H1 (cell line): Measurements from ENCODE around the gene CFAP100. TPM values are rescaled to one million over a fixed set of nuclear protein-coding genes. Genes with fewer than 3 reads are reported as not detected.

Experiments
- BACH1 ChIP-seq: IDR thresholded peaks from 2 replicates; pipeline ENCODE4 v1.6.1; 2012; ENCODE audit warnings: low read length, improper control_type of control experiment
- EGR1 ChIP-seq: IDR thresholded peaks from 2 replicates; pipeline ENCODE4 v1.6.1; 2011; ENCODE audit warnings: low read depth, low read length, borderline replicate concordance
- HDAC6 ChIP-seq: IDR thresholded peaks from one replicate; pipeline ENCODE4 v1.7.1; 2012; ENCODE audit warnings: low read depth, mild to moderate bottlenecking, inconsistent platforms, low read length, moderate library complexity
- PHF8 ChIP-seq: fragments of 200-600 bp; sonication (generic); conservative IDR thresholded peaks from 2 replicates; pipeline ENCODE4 v1.7.1; 2012; ENCODE audit warnings: low read depth, mild to moderate bottlenecking, inconsistent platforms, low read length, moderate library complexity
- SP1 ChIP-seq: IDR thresholded peaks from 2 replicates; pipeline ENCODE4 v1.6.1; 2011; ENCODE audit warnings: low read depth, low read length
- TAF1 ChIP-seq: IDR thresholded peaks from 2 replicates; pipeline ENCODE4 v1.6.1; 2011; ENCODE audit warnings: mild to moderate bottlenecking, low read depth, low read length
- polyA plus RNA-seq, 7 experiments: library from polyadenylated mRNA; depleted of rRNA in 3 of 7; stranded (reverse) in 5 of 7; unstranded in 2 of 7; fragments of >200 nt in 5 of 7; fragments of 200-250 nt in 2 of 7; gene quantifications; 1 replicate in 5 of 7; 2 replicates in 1 of 7; 4 replicates in 1 of 7; pipeline versions ENCODE4 v1.2.1 to v1.2.3, GENCODE V29; 2011 to 2013; ENCODE audit warnings: missing spikeins in 2 of 7, mixed read lengths in 2 of 7
- total RNA-seq: library from RNA; stranded (reverse); fragmentation: NEBNext Ultra II Directional; extraction: Animal tissue kit (Norgen Biotek cat#: 25700); gene quantifications from 2 replicates; pipeline ENCODE4 v1.2.1, GENCODE V29; 2021
- TF ChIP-seq, protein P1 (sequence below): fragments of 300-600 bp; sonication (generic); IDR thresholded peaks from 2 replicates; pipeline ENCODE4 v1.7.1; 2012; ENCODE audit warnings: low read length, moderate library complexity, mild to moderate bottlenecking, inconsistent platforms; ENCODE audit not compliant: insufficient replicate concordance
- TF ChIP-seq, protein P2 (sequence below), 3 experiments: IDR thresholded peaks; 1 replicate in 2 of 3; 2 replicates in 1 of 3; pipeline versions ENCODE4 v1.5.1 to v1.6.1; 2011; ENCODE audit warnings: low read length in 3 of 3, mild to moderate bottlenecking in 3 of 3, inconsistent platforms in 2 of 3, low read depth in 1 of 3, moderate library complexity in 1 of 3; ENCODE audit not compliant: insufficient read depth in 1 of 3; ENCODE audit errors: control extremely low read depth in 1 of 3
- TF ChIP-seq, protein P3 (sequence below): IDR thresholded peaks from 2 replicates; pipeline ENCODE4 v1.6.1; 2011; ENCODE audit warnings: low read depth, mild to moderate bottlenecking, low read length; ENCODE audit not compliant: insufficient read depth

The CFAP100 gene
- total and polyA plus RNA-seq, 2 of the 8 experiments (the other 6 are each of a cell fraction or from before 2014, with no cell fraction given) = 0.17 TPM; not detected in 1

DNA sequence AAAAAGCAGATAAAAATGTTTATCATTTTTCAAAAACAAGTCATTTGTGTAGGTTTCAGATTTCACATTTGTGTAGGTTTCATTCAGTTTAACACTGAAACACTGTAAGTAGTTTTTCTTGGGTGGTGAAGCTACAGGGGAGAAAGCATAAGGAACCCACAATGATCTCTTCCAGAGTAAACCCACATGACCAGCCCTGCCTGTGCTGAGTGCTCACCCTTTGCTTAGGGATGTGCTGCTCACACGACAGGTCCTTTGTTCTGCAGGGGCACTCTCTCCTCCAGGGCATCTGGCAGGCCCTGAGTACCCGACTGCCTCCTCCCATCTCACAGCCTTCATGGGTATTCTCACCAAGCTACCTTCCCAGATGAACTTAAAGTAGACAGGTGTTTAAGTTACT, 52.1 kb downstream of the CFAP100 start (continued):
- TF ChIP-seq, protein P1, sequence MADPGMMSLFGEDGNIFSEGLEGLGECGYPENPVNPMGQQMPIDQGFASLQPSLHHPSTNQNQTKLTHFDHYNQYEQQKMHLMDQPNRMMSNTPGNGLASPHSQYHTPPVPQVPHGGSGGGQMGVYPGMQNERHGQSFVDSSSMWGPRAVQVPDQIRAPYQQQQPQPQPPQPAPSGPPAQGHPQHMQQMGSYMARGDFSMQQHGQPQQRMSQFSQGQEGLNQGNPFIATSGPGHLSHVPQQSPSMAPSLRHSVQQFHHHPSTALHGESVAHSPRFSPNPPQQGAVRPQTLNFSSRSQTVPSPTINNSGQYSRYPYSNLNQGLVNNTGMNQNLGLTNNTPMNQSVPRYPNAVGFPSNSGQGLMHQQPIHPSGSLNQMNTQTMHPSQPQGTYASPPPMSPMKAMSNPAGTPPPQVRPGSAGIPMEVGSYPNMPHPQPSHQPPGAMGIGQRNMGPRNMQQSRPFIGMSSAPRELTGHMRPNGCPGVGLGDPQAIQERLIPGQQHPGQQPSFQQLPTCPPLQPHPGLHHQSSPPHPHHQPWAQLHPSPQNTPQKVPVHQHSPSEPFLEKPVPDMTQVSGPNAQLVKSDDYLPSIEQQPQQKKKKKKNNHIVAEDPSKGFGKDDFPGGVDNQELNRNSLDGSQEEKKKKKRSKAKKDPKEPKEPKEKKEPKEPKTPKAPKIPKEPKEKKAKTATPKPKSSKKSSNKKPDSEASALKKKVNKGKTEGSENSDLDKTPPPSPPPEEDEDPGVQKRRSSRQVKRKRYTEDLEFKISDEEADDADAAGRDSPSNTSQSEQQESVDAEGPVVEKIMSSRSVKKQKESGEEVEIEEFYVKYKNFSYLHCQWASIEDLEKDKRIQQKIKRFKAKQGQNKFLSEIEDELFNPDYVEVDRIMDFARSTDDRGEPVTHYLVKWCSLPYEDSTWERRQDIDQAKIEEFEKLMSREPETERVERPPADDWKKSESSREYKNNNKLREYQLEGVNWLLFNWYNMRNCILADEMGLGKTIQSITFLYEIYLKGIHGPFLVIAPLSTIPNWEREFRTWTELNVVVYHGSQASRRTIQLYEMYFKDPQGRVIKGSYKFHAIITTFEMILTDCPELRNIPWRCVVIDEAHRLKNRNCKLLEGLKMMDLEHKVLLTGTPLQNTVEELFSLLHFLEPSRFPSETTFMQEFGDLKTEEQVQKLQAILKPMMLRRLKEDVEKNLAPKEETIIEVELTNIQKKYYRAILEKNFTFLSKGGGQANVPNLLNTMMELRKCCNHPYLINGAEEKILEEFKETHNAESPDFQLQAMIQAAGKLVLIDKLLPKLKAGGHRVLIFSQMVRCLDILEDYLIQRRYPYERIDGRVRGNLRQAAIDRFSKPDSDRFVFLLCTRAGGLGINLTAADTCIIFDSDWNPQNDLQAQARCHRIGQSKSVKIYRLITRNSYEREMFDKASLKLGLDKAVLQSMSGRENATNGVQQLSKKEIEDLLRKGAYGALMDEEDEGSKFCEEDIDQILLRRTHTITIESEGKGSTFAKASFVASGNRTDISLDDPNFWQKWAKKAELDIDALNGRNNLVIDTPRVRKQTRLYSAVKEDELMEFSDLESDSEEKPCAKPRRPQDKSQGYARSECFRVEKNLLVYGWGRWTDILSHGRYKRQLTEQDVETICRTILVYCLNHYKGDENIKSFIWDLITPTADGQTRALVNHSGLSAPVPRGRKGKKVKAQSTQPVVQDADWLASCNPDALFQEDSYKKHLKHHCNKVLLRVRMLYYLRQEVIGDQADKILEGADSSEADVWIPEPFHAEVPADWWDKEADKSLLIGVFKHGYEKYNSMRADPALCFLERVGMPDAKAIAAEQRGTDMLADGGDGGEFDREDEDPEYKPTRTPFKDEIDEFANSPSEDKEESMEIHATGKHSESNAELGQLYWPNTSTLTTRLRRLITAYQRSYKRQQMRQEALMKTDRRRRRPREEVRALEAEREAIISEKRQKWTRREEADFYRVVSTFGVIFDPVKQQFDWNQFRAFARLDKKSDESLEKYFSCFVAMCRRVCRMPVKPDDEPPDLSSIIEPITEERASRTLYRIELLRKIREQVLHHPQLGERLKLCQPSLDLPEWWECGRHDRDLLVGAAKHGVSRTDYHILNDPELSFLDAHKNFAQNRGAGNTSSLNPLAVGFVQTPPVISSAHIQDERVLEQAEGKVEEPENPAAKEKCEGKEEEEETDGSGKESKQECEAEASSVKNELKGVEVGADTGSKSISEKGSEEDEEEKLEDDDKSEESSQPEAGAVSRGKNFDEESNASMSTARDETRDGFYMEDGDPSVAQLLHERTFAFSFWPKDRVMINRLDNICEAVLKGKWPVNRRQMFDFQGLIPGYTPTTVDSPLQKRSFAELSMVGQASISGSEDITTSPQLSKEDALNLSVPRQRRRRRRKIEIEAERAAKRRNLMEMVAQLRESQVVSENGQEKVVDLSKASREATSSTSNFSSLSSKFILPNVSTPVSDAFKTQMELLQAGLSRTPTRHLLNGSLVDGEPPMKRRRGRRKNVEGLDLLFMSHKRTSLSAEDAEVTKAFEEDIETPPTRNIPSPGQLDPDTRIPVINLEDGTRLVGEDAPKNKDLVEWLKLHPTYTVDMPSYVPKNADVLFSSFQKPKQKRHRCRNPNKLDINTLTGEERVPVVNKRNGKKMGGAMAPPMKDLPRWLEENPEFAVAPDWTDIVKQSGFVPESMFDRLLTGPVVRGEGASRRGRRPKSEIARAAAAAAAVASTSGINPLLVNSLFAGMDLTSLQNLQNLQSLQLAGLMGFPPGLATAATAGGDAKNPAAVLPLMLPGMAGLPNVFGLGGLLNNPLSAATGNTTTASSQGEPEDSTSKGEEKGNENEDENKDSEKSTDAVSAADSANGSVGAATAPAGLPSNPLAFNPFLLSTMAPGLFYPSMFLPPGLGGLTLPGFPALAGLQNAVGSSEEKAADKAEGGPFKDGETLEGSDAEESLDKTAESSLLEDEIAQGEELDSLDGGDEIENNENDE = no peak
- no peak for TF ChIP-seq HDAC6
- TF ChIP-seq PHF8 = no peak
- TF ChIP-seq, protein P2, sequence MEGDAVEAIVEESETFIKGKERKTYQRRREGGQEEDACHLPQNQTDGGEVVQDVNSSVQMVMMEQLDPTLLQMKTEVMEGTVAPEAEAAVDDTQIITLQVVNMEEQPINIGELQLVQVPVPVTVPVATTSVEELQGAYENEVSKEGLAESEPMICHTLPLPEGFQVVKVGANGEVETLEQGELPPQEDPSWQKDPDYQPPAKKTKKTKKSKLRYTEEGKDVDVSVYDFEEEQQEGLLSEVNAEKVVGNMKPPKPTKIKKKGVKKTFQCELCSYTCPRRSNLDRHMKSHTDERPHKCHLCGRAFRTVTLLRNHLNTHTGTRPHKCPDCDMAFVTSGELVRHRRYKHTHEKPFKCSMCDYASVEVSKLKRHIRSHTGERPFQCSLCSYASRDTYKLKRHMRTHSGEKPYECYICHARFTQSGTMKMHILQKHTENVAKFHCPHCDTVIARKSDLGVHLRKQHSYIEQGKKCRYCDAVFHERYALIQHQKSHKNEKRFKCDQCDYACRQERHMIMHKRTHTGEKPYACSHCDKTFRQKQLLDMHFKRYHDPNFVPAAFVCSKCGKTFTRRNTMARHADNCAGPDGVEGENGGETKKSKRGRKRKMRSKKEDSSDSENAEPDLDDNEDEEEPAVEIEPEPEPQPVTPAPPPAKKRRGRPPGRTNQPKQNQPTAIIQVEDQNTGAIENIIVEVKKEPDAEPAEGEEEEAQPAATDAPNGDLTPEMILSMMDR (IDR thresholded peaks at IDR 0.05; ENCODE audit: control extremely low read depth in 1 of 3, insufficient read depth in 1 of 3, low read depth in 1 of 3, low read length in 3 of 3) = no peak
- TF ChIP-seq, protein P3, sequence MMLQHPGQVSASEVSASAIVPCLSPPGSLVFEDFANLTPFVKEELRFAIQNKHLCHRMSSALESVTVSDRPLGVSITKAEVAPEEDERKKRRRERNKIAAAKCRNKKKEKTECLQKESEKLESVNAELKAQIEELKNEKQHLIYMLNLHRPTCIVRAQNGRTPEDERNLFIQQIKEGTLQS = no peak
- TF ChIP-seq BACH1 = no peak
- no peak for TF ChIP-seq EGR1
- TF ChIP-seq SP1 = no peak
- TF ChIP-seq TAF1 = no peak
